Measurements from ENCODE around the gene MAN2A2.

DNA sequence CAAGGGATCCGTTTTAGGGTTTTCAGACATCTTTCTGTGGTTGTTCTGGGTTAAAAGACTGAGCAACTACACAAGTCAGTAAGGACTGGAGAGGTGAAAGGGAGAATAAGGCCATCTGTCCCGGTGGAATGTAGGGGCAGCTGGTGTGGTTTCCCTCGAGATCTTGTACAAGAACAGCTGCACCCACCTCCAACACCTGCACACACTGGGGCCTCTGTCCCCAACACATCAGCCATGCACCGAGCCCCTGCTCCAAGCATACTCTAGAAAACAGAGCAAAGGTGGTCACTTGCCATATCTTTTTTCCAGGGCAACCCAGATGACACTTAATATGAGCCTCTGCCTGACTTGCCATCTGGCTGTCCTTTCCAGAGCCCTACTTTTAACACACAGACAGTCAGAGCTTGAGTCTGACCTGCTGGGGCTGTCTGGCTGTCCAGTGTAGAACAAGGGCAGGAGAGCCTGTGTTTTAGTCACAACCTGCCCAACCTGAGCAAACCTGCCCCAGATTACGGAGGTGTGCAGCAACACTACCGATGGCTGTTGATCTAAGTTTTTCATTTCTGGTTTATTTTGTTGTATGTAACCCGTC lies 12.2 kb downstream of the MAN2A2 start:
- no peak for TF ChIP-seq POLR2A (IDR thresholded peaks at IDR 0.05)
- TF ChIP-seq, protein P1, sequence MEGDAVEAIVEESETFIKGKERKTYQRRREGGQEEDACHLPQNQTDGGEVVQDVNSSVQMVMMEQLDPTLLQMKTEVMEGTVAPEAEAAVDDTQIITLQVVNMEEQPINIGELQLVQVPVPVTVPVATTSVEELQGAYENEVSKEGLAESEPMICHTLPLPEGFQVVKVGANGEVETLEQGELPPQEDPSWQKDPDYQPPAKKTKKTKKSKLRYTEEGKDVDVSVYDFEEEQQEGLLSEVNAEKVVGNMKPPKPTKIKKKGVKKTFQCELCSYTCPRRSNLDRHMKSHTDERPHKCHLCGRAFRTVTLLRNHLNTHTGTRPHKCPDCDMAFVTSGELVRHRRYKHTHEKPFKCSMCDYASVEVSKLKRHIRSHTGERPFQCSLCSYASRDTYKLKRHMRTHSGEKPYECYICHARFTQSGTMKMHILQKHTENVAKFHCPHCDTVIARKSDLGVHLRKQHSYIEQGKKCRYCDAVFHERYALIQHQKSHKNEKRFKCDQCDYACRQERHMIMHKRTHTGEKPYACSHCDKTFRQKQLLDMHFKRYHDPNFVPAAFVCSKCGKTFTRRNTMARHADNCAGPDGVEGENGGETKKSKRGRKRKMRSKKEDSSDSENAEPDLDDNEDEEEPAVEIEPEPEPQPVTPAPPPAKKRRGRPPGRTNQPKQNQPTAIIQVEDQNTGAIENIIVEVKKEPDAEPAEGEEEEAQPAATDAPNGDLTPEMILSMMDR (IDR thresholded peaks at IDR 0.05): no peak
